ENCODE measurements around the gene MPIG6B.

DNA sequence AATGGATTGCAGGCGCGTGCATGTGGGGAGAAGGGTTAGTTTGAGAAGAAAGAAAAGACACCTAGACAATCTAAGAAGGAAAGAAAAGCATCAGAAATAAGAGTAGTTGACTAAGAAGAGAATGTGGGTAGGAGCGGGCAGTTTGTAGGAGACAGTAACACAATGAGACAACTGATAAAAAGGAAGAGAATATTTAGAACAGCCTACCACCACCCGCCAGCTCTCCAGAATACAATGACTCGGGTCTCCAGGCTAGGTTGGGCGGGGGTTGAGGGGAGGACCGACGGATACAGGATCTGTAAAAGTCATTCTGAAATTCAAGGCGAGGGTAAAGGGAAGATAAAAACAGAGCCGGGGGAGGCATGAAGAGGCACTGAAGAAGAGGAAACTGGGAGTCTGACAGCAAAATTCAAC is 20.8 kb upstream of the MPIG6B start:
- TF ChIP-seq, protein P1, sequence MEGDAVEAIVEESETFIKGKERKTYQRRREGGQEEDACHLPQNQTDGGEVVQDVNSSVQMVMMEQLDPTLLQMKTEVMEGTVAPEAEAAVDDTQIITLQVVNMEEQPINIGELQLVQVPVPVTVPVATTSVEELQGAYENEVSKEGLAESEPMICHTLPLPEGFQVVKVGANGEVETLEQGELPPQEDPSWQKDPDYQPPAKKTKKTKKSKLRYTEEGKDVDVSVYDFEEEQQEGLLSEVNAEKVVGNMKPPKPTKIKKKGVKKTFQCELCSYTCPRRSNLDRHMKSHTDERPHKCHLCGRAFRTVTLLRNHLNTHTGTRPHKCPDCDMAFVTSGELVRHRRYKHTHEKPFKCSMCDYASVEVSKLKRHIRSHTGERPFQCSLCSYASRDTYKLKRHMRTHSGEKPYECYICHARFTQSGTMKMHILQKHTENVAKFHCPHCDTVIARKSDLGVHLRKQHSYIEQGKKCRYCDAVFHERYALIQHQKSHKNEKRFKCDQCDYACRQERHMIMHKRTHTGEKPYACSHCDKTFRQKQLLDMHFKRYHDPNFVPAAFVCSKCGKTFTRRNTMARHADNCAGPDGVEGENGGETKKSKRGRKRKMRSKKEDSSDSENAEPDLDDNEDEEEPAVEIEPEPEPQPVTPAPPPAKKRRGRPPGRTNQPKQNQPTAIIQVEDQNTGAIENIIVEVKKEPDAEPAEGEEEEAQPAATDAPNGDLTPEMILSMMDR (IDR thresholded peaks at IDR 0.05) = no peak
- no peak for TF ChIP-seq POLR2A (IDR thresholded peaks at IDR 0.05)
